LNCaP clone FGC (cell line): ENCODE measurements around the gene CHRNA1.
"Not testable (repeated sequence)": the region's sequence is repeated elsewhere in the genome, so short reads cannot be mapped to it uniquely, and the experiment has no call there.

Experiments
- DNase-seq: peaks from one replicate; pipeline ENCODE4 v3.0.0-alpha.2; 2011; ENCODE audit warnings: low read depth
- H3K4me3 ChIP-seq: 2 replicates; pipeline ENCODE4 v1.5.1; 2011; ENCODE audit warnings: mild to moderate bottlenecking, low read depth, low read length, control low read depth
- TF ChIP-seq, protein P1 (sequence below): IDR thresholded peaks from 2 replicates; pipeline ENCODE4 v1.5.1; 2012; ENCODE audit warnings: mild to moderate bottlenecking; ENCODE audit not compliant: control insufficient read depth, insufficient read depth; ENCODE audit errors: extremely low read depth

The CHRNA1 gene

DNA sequence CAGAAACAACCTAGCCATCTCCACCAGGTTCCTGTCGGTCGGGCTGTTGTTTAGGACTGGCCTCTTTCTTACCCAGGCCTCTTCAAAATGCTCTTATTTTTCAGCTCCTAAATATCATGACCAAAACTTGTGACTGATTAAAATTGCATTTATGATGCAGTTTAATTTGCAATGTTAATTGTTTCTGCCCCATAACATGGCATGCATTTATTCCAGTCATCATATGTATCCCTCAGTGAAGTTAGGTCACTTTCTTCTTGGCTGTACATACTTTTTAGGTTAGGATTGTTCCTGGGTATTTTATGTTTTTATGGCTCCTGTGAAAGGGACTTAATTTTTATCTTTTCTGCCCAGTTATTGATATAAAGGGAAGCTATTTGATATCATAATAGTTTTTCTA is 50.6 kb downstream of the CHRNA1 start:
- DNase-seq = no peak
- no peak overlapping the region for H3K4me3 ChIP-seq
- TF ChIP-seq, protein P1, sequence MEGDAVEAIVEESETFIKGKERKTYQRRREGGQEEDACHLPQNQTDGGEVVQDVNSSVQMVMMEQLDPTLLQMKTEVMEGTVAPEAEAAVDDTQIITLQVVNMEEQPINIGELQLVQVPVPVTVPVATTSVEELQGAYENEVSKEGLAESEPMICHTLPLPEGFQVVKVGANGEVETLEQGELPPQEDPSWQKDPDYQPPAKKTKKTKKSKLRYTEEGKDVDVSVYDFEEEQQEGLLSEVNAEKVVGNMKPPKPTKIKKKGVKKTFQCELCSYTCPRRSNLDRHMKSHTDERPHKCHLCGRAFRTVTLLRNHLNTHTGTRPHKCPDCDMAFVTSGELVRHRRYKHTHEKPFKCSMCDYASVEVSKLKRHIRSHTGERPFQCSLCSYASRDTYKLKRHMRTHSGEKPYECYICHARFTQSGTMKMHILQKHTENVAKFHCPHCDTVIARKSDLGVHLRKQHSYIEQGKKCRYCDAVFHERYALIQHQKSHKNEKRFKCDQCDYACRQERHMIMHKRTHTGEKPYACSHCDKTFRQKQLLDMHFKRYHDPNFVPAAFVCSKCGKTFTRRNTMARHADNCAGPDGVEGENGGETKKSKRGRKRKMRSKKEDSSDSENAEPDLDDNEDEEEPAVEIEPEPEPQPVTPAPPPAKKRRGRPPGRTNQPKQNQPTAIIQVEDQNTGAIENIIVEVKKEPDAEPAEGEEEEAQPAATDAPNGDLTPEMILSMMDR = no peak

DNA sequence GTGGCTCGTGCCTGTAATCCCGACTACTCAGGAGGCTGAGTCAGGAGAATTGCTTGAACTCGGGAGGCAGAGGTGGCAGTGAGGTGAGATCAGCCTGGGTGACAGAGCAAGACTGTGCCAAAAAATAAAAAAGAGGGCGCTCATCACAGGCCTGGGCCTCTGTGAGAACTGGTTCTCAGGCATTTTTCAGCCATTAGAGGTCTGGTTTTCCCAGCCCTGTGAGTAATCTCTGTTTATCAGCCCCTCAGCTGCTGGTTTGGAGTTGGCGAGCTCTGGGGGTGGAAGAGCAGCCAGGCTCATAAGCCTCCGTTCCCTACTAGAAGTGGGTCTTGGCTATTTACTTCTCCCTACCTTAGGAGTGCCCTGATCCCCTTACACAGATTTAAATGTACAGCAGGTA is 53.1 kb downstream of the CHRNA1 start:
- no peak for DNase-seq
- TF ChIP-seq, protein P1 = no peak
- no peak overlapping the region for H3K4me3 ChIP-seq

DNA sequence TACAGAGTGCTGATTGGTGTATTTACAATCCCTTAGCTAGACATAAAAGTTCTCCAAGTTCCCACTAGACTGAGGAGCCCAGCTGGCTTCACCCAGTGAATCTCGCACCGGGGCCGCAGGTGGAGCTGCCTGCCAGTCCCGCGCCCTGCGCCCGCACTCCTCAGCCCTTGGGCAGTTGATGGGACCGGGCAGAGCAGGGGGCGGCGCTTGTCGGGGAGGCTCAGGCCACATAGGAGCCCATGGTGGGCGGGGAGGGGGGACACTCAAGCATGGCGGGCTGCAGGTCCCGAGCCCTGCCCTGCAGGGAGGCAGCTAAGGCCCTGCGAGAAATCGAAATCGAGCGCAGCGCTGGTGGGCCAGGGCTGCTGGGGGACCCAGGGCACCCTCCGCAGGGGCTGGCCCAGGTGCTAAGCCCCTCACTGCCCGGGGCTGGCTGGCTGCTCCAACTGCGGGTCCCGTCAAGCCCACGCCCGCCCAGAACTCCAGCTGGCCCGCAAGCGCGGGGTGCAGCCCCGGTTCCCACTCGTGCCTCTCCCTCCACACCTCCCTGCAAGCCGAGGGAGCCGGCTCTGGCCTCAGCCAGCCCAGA is 54.8 kb downstream of the CHRNA1 start:
- DNase-seq, H3K4me3 ChIP-seq: not testable (repeated sequence)

DNA sequence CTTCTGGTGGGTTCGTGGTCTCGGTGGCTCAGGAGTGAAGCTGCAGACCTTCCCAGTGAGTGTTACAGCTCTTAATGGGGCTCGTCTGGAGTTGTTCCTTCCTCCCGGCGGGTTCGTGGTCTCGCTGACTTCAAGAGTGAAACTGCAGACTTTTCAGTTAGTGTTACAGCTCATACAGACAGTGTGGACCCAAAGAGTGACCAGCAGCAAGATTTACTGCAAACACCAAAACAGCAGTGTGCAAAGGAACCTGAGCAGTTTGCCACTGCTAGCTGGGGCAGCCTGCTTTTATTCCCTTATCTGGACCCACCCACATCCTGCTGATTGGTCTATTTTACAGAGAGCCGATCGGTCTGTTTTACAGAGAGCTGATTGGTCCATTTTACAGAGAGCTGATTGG is 55.6 kb downstream of the CHRNA1 start:
- TF ChIP-seq, protein P1 = no peak
- H3K4me3 ChIP-seq = no peak overlapping the region
- DNase-seq = no peak

DNA sequence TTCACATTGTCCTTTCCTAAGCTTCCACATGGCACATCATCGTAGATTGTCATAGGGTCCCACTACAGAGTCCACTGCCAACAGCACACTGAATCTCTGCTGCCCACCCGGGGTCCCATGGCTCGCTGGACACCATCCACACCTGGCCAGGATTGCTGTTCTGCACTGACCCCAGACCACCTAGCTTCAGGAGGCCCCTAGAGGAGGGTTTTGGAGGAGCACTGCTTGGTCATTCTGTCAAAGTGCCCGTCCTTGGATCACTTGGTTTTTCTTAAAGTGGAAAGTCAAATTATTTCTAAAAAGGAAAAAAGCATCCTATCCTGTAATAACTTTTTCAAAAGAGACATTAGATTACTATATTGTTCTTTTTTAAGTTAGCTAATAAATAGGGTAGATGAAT is 59.0 kb downstream of the CHRNA1 start:
- DNase-seq = no peak
- TF ChIP-seq, protein P1 = no peak

DNA sequence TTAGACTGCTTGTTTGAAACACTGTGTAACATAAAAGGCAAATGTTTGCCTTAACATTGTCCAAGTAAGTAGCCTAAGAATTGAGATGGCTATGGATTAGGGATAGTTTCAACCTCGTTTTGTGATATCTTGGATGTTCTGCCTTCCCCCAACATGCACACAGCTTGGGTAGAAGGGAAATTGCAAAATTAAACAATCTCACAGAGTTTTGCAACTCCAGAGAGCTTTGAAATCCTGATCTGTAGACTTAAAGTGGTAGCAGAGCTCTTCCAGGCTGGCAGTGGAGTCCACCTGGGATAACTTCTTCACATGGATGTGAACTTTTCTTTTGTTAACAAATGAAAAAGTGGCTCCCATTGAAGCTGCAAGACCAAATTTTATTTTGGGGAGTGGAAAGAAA is 59.6 kb downstream of the CHRNA1 start:
- no peak for DNase-seq
- no peak overlapping the region for H3K4me3 ChIP-seq
- TF ChIP-seq, protein P1 = no peak

More for the DNA sequence above, 59.0 kb downstream of the CHRNA1 start:
- no peak overlapping the region for H3K4me3 ChIP-seq

DNA sequence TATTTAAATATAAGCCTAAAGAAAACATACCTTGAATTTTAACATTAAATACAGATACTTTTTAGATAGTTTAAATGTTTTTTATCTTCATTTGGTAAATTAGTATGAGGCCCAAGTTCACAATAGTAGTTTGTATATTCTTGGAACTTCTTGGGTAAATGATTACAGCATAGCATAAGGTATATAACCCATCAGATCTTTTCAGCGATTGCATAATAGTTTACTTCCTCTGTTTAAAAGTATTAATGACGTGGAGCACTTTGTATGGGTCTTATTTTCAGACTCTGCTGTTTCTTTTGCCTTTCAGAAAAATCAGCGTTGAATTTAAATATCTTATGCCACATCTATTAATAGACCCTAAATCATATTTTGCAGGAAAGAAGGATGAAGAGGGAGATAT is 60.2 kb downstream of the CHRNA1 start:
- TF ChIP-seq, protein P1 = no peak
- DNase-seq = no peak
- no peak overlapping the region for H3K4me3 ChIP-seq
